Activated CD4-positive, alpha-beta T cell treated with anti-CD3 and anti-CD28 coated beads, Interleukin-2, amount 10 ng/mL, durations not matched to agents 24 days and 14 days (primary cell): ENCODE measurements around the gene STAT2. TPM values are rescaled to one million over a fixed set of nuclear protein-coding genes. Genes with fewer than 3 reads are reported as not detected.
"Not testable (repeated sequence)": the region's sequence is repeated elsewhere in the genome, so short reads cannot be mapped to it uniquely, and the experiment has no call there.

Experiments
- DNase-seq: peaks from one replicate; pipeline ENCODE4 v3.0.0; 2022
- H3K27ac Mint-ChIP-seq: one replicate; pipeline ENCODE4 v1.8.0; 2022; ENCODE audit warnings: mild to moderate bottlenecking, mixed read lengths
- H3K27me3 Mint-ChIP-seq: one replicate; pipeline ENCODE4 v1.8.0; 2022; ENCODE audit warnings: mixed read lengths
- H3K36me3 Mint-ChIP-seq: one replicate; pipeline ENCODE4 v1.8.0; 2022; ENCODE audit warnings: low read depth, mild to moderate bottlenecking, mixed read lengths
- H3K4me1 Mint-ChIP-seq: one replicate; pipeline ENCODE4 v1.8.0; 2021; ENCODE audit warnings: mixed read lengths
- H3K4me3 Mint-ChIP-seq: one replicate; pipeline ENCODE4 v1.8.0; 2022; ENCODE audit warnings: mild to moderate bottlenecking, moderate library complexity, mixed read lengths
- H3K9me3 Mint-ChIP-seq: one replicate; pipeline ENCODE4 v1.8.0; 2021; ENCODE audit warnings: mixed read lengths
- intact Hi-C: fragments of 100-400 bp; cut with micrococcal nuclease; formaldehyde crosslinking; loops from one replicate; pipeline ENCODE4 v1.15.1; 2023
- total RNA-seq: library from RNA; stranded (reverse); gene quantifications from 2 replicates; pipeline ENCODE4 v1.2.3, GENCODE V29; 2022

STAT2 gene
- total RNA-seq, 1 donor from 2014 or later: 68.4 TPM

DNA sequence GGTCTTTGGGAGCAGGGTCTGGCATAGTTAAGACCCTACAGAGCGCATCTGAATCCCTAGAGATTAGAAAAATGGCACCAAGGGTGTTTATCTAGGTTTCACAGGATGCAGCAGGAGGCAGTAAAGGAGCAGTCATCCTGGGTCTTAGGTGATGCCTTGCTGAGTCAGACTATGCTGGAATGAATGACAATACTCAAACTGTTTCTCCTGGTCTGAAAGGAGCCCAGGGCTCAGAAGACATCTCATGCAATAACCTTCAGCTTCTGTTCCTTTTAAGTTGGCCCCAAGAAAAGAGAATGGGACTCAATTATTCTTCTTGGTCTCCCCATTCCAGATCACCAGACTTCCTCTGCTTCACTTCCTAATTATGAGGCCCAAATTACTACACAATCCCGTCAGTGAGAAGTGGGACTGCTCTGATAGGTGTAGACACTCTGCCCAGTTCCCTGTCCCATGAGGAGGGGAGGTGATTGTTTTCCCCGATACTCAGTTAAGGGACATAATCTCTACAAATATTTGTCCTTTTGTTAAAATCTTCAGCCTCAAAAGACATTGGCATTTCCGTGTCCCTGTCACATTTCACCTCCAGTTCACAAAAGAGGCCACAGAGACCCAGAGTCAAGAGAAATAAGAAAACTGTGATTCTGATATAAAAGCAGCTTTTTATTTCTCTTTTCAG, 17.5 kb upstream of the STAT2 start:
- H3K27ac Mint-ChIP-seq: no peak overlapping the region
- H3K4me3 Mint-ChIP-seq: no peak overlapping the region
- peaks cover 3% of the 10 kb centered on the region for H3K27me3 Mint-ChIP-seq
- DNase-seq: no peak
- H3K9me3 Mint-ChIP-seq: peaks cover 6% of the 10 kb centered on the region
- no peaks in the 10 kb centered on the region for H3K36me3 Mint-ChIP-seq
- no peaks in the 10 kb centered on the region for H3K4me1 Mint-ChIP-seq
- intact Hi-C loops: no loop called here

DNA sequence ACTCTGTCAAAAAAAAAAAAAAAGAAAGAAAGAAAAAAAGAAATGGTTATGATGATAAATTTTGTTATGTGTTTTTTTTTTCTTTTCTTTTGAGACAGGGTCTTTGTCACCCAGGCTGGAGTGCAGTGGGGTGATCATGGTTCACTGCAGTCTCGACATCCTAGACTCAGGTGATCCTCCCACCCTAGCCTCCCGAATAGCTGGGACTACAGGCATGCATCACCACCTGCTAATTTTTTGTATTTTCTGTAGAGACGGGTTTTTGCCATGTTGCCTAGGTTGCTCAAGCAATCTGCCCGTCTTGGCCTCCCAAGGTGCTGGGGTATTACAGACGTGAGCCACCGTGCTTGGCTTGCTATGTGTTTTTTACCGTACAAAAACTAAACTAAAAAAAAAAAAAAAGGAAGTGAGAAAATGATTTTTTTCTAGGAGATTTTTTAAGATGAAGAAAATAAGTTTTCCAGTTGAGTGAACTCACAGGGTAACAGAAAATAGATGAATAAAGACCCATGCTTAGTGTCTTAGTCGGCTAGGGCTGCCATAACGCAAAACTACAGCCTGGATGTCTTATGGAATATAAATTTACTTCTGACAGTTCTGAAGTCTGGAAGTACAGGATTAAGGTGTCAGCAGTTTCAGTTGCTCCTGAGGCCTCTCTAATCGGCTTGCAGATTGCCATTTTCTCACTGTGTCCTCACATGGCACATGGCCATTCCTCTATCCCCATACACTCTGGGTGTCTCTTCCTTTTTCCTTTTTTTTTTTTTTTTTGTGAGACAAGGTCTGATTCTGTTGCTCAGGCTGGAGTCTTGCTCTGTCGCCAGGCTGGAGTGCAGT, 15.9 kb upstream of the STAT2 start:
- DNase-seq: no peak
- H3K36me3 Mint-ChIP-seq: no peaks in the 10 kb centered on the region
- H3K27ac Mint-ChIP-seq: no peak overlapping the region
- H3K27me3 Mint-ChIP-seq: peaks cover 10% of the 10 kb centered on the region
- no peak overlapping the region for H3K4me3 Mint-ChIP-seq
- peaks cover 10% of the 10 kb centered on the region for H3K9me3 Mint-ChIP-seq
- intact Hi-C loops: no loop called here
- H3K4me1 Mint-ChIP-seq: no peaks in the 10 kb centered on the region

DNA sequence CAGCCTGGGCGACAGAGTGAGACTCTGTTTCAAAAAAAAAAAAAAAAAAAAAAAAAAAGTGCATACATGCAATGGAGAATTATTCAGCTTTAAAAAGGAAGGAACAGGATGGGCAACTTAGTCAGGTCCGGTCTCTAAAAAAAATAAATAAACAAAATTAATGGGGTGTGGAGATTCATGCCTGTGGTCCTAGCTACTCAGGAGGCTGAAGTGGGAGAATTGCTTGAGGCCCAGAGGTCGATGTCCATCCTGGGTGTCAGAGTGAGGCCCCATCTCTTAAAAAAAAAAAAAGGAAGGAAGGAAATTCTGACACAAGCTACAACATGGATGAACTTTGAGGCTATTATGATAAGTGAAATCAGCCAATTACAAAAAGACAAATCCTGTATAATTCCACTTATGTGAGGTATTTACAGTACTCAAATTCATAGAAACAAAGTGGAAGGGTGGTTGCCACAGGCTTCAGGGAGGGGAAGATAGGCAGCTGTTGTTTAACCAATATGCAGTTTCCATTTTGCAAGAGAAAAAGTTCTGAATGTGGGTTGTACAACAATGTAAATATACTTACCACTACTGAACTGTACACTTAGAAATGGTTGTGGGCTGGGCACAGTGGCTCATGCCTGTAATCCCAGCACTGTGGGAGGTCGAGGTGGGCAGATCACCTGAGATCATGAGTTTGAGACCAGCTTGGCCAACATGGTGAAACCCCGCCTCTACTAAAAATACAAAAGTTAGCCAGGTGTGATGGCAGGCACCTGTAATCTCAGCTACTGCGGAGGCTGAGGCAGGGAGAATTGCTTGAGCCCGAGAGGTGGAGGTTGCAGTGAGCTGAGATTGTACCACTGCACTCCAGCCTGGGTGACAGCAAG, 15.1 kb upstream of the STAT2 start:
- no peak for DNase-seq
- Mint-ChIP-seq H3K4me1 (no peaks in the 10 kb centered on the region), H3K27me3 (peaks cover 12% of the 10 kb centered on the region), H3K36me3 (no peaks in the 10 kb centered on the region), H3K27ac (no peak overlapping the region), H3K4me3 (no peak overlapping the region), H3K9me3 (peaks cover 10% of the 10 kb centered on the region)
- intact Hi-C loops: no loop called here

DNA sequence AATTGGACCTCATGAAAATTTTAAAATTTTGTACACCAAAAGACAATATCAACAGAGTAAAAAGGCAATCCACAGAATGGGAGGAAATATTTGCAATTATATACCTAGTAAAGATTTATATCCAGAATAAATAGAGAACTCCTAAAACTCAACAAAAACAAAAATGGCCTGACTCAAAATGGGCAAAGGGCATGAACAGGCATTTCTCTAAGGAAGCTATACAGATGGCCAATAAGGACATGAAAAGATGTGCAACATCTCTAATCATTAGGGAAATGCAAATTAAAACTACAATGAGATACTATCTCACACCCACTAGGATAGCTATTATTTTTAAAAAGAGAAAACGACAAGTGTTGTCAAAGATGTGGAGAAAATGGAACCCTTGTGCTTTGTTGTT, 13.6 kb upstream of the STAT2 start:
- Mint-ChIP-seq H3K36me3 (no peaks in the 10 kb centered on the region), H3K4me1 (no peaks in the 10 kb centered on the region)
- intact Hi-C loops: no loop called here

DNA sequence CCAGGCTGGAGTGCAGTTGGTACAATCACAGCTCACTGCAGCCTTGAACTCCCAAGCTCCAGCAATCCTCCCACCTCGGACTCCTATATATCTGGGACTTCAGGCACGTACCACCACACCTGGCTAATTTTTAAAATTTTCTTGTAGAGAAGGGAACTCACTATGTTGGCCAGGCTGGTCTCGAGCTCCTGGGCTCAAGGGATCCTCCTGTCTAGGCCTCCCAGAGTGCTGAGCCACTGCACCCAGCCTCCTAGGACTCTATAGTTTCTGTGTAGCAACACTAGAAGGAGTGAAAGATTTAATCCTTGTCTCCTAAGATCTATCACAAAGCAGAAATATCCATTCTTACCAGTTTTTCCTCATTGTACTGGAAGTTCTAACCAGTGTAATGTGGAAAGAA, 7.0 kb upstream of the STAT2 start:
- Mint-ChIP-seq H3K27me3 (peaks cover 9% of the 10 kb centered on the region), H3K9me3 (peaks cover 4% of the 10 kb centered on the region), H3K4me1 (no peaks in the 10 kb centered on the region), H3K36me3 (no peaks in the 10 kb centered on the region), H3K4me3 (no peak overlapping the region), H3K27ac (no peak overlapping the region)
- no peak for DNase-seq
- intact Hi-C loops: no loop called here

More for the DNA sequence above, 13.6 kb upstream of the STAT2 start:
- DNase-seq: no peak
- no peak overlapping the region for H3K27ac Mint-ChIP-seq
- H3K4me3 Mint-ChIP-seq: no peak overlapping the region
- H3K9me3 Mint-ChIP-seq: peaks cover 10% of the 10 kb centered on the region
- H3K27me3 Mint-ChIP-seq: peaks cover 13% of the 10 kb centered on the region

DNA sequence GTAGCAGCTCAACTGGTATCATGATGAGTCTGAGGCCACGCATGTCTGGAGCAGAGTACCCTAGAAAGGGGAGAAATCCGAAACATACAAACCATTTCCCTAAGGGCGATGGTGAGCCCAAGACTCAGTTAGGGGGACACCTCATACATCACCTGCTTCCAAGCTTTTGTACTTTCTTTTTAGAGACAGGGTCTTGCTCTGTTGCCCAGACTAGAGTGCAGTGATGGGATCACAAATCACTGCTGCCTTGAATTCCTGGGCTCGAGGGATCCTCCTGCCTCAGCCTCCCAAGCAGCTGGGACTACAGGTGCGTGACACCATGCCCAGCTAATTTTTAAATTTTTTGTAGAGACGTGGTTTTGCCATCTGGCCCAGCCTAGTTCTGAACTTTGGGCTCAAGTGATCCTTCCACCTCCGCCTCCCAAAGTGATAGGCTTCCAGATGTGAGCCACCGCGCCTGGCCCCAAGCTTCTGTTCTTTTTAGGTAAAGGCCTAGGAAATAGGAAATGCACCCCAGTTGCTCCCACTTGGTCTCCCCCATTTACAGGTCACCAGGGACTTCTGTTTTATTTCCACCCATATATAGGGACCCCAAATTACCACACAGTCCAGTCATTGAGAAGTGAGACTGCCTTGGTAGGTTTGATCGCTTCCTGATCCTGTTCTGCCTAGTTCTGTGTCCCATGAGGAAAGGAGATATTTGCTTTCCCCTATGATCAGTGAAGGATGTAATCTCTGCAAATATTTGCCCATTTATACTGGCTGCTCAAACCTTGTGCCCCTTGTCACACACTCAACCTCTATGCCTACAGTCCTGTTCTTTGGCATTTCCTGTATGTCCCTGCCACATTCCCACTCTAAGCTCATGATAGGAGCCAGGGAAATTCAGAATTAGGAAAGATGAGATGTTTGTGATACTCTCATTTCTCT, 2.5 kb upstream of the STAT2 start, which contains the start of gene APOF:
APOF (minus strand) TSS at position 728 of the 930 bp plus-strand sequence; CDS start at position 616, 112 bp downstream.
- Mint-ChIP-seq H3K4me1 (peaks cover 25% of the 10 kb centered on the region), H3K27me3 (no peaks in the 10 kb centered on the region), H3K4me3 (peak within 1 kb of the TSS; percentile 94), H3K27ac (peak within 1 kb of the TSS; percentile 95), H3K36me3 (peaks cover 3% of the 10 kb centered on the region), H3K9me3 (no peaks in the 10 kb centered on the region)
- DNase-seq: no peak
- intact Hi-C loops: no loop called here

DNA sequence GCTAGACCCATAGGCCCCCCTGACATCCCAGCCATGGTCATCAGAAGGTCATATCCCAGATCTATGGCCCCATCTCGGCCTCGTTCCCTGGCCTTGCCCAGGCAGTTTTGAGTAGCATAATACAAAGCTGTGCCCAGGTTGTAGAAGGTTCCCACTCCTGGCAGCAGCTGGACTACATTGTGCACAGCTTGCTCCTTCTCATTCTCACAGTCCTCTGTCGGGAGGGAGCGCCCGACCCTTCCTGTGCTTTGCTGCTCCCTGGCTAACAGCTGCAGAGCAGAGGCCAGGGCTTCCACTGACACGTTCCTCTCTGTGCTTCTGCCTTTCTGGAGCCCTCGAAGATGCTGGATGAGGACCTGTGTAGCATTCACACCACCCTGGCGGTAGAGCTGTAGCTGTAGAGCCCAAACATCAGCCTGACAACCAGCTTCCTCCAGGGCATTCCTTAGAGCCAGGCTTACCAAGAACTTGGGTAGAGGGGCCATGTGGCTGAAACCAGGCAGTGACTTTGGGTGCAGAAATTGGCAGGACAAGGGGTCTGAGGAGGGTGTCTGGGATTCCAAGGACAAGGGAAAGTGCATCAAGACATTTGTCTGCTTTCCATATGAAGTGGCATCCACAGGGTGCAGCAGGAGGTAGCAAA, 1.7 kb upstream of the STAT2 start:
- Mint-ChIP-seq H3K4me1 (peaks cover 26% of the 10 kb centered on the region), H3K4me3 (peak overlapping the region; percentile 94), H3K9me3 (no peaks in the 10 kb centered on the region), H3K27ac (peak overlapping the region; percentile 95), H3K36me3 (peaks cover 4% of the 10 kb centered on the region), H3K27me3 (no peaks in the 10 kb centered on the region)
- intact Hi-C loops: loop anchor here (2.0 kb wide), 2 partner anchors 87 to 243 kb away; partner anchors contain the start of genes TIMELESS and ZC3H10
- DNase-seq: no peak

DNA sequence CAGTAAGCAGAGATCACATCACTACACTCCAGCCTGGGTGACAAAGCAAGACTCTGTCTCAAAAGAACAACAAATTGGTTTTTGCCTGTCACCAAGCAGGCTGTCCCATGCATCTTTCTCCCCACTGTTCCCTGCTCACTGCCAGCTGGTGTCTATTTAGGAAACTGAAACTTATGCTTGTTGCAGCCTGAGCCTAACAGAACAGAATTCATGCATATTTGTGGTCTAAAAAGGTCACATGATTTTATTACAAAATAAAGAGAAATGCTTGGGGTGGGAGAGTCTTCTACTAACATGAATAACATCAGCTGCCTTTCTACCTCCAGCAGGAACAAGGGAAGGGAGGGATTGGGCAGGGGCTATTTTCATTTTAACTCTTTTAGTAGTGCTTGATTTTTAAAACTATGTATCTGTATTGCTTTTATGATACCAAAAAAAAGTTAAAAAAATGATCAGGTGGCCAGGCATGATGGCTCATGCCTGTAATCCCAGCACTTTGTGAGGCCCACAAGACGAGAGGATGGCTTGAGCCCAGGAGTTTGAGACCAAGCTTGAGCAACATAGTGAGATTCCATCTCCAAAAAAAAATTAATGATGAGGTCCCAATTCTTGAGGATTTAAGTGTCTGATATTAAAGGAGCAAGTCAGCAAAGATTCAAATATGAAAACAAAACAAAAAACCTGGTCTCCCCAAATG, 923 bp downstream of the STAT2 start:
- Mint-ChIP-seq H3K27me3 (no peaks in the 10 kb centered on the region), H3K9me3 (no peaks in the 10 kb centered on the region), H3K4me1 (peaks cover 31% of the 10 kb centered on the region), H3K4me3 (peak overlapping the region; percentile 94), H3K36me3 (peaks cover 27% of the 10 kb centered on the region), H3K27ac (peak overlapping the region; percentile 95)
- peak; percentile 73 for DNase-seq
- intact Hi-C loops: no loop called here

DNA sequence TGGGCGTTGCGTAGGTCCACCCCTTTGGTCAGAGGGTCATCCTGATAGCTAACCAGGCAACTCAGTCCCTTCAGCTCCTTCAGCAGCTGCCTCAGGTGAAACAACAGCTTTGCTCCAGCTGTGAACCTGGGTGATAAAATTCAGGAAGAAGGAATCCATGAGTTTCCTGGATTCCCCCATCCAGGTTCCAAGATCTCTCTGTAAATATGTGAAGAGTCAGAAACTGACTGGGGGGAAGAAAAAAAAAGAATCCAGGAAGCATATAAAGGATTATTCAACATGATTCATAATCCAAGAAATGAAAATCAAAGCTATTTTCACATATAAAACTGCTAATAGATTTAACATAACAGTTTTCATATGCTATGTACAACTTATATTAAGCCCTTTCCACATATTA, 8.6 kb downstream of the STAT2 start:
- H3K4me1 Mint-ChIP-seq: peaks cover 7% of the 10 kb centered on the region
- peaks cover 70% of the 10 kb centered on the region for H3K36me3 Mint-ChIP-seq
- H3K27me3 Mint-ChIP-seq: no peaks in the 10 kb centered on the region
- no peak overlapping the region for H3K27ac Mint-ChIP-seq
- no peak overlapping the region for H3K4me3 Mint-ChIP-seq
- H3K9me3 Mint-ChIP-seq: no peaks in the 10 kb centered on the region
- DNase-seq: no peak
- intact Hi-C loops: no loop called here

DNA sequence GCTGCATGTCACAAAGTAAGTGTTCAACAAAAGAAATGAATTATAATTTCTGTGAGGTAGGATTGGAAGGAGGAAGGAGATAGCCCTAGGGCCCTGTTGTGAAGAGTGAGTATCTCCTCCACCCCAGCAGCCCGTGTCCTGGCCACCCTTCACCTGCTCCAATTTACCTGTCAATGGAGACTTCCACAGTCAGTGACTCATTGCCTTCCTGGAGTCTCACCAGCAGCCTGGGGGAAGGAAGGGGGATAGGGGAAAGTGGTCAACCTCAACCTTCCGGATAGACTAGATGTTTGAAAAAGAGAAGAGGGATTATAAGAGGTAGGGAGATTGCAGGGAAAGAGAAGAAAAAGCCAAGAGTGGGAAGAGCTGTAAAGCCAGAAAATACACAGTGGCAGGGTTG, 9.2 kb downstream of the STAT2 start:
- H3K36me3 Mint-ChIP-seq: peaks cover 72% of the 10 kb centered on the region
- H3K4me1 Mint-ChIP-seq: peaks cover 3% of the 10 kb centered on the region
- intact Hi-C loops: no loop called here
- no peak overlapping the region for H3K4me3 Mint-ChIP-seq
- H3K27ac Mint-ChIP-seq: peak overlapping the region; percentile 3
- DNase-seq: no peak
- H3K27me3 Mint-ChIP-seq: no peaks in the 10 kb centered on the region
- no peaks in the 10 kb centered on the region for H3K9me3 Mint-ChIP-seq

DNA sequence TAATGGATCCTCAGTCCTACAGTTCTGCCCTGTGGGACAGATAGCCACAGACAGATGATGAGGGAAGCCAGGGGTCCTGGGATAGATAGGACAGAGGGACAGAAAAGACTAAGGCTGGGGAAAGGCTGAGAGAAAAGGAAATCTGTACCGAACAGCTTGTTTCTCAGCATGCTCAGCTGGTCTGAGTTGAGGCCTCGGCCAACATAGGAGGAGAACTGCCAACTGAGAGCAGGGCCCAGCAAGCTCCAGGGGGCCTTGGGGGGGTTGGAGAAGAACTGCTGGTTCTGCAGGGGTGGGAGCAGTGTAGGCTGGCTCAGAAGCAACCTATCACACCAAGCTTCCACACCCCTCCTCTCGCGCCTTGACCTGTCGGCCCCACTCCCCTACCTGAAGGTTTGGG, 11.1 kb downstream of the STAT2 start:
- H3K36me3 Mint-ChIP-seq: peaks cover 59% of the 10 kb centered on the region
- no peak overlapping the region for H3K27ac Mint-ChIP-seq
- intact Hi-C loops: no loop called here

DNA sequence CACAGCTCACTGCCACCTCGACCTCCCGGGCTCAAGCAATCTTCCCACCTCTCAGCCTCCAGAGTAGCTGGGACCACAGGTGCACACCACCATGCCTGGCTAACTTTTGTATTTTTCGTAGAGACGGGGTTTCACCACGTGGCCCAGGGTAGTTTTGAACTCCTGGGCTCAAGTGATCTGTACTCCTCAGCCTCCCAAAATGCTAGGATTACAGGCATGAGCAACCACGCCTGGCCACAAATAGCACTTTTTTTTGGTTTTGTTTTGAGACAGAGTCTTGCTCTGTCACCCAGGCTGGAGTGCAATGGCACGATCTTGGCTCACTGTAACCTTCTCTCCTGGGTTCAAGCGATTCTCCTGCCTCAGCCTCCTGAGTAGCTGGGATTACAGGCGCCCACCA, 12.7 kb downstream of the STAT2 start:
- intact Hi-C loops, H3K4me3 Mint-ChIP-seq, H3K27me3 Mint-ChIP-seq, DNase-seq, H3K9me3 Mint-ChIP-seq, H3K4me1 Mint-ChIP-seq: not testable (repeated sequence)
- H3K36me3 Mint-ChIP-seq: peaks cover 67% of the 10 kb centered on the region
- peak overlapping the region; percentile 25 for H3K27ac Mint-ChIP-seq

More for the DNA sequence above, 11.1 kb downstream of the STAT2 start:
- no peak for DNase-seq
- Mint-ChIP-seq H3K4me3 (no peak overlapping the region), H3K27me3 (no peaks in the 10 kb centered on the region), H3K9me3 (no peaks in the 10 kb centered on the region), H3K4me1 (peaks cover 3% of the 10 kb centered on the region)
